GM18511 (cell line): ENCODE measurements around the gene SOX9.
"Not testable (repeated sequence)": the region's sequence is repeated elsewhere in the genome, so short reads cannot be mapped to it uniquely, and the experiment has no call there.

Experiments used
- ATAC-seq: cut with Tn5 transposase; IDR thresholded peaks from one replicate; pipeline ENCODE4 v1.9.1; 2021; ENCODE audit warnings: mild to moderate bottlenecking, moderate library complexity; ENCODE audit not compliant: unreplicated experiment

Gene SOX9

DNA sequence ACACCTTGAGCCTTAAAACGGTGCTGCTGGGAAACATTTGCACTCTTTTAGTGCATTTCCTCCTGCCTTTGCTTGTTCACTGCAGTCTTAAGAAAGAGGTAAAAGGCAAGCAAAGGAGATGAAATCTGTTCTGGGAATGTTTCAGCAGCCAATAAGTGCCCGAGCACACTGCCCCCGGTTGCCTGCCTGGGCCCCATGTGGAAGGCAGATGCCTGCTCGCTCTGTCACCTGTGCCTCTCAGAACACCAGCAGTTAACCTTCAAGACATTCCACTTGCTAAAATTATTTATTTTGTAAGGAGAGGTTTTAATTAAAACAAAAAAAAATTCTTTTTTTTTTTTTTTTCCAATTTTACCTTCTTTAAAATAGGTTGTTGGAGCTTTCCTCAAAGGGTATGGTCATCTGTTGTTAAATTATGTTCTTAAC lies 4.4 kb downstream of the SOX9 start:
- ATAC-seq: no peak

DNA sequence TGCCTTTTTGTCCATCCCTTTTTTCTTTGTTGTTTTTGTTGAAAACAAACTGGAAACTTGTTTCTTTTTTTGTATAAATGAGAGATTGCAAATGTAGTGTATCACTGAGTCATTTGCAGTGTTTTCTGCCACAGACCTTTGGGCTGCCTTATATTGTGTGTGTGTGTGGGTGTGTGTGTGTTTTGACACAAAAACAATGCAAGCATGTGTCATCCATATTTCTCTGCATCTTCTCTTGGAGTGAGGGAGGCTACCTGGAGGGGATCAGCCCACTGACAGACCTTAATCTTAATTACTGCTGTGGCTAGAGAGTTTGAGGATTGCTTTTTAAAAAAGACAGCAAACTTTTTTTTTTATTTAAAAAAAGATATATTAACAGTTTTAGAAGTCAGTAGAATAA lies 4.9 kb downstream of the SOX9 start:
- no peak for ATAC-seq

DNA sequence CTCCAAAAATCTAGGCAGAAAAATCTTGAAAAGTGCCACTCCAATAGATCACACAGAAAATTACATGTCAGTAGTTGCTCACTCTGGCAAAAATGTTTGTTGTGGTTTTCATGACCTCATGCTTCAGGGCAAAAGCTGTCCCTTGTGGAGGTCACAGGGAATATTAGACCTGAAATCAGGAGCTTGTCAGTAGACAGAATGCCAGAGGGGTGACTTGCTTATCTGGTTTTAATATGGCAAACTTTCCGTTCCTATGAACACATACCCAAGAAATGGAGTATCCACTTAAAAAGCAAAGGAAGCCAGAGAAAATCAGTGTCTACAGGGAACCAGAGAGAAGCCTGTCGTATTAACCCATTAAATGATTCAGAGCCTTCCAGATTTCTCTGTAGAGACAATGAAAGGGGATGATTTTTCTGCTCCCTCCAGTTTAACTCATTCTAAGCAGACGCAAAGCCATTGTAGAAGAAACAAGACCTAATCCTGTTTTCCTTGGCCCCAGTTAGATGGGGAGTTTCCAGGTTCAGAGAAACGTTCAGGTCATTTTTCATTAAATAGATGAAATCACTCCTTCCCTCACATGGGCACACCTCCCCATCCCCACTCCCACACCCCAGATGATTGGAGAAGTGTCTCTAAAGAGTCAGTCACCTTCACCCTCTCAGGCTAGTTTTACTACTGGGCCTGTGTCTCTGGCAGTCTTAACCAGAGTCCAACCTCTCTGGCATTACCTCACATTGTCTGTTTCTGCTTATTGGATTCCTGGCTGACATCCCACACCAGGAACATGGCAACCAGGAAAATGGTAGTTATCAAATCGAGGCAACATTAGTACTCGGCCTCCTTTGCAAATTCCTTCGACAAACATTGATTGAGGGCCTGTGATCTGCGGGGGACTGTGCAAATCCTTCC lies 6.0 kb downstream of the SOX9 start:
- ATAC-seq: no peak

DNA sequence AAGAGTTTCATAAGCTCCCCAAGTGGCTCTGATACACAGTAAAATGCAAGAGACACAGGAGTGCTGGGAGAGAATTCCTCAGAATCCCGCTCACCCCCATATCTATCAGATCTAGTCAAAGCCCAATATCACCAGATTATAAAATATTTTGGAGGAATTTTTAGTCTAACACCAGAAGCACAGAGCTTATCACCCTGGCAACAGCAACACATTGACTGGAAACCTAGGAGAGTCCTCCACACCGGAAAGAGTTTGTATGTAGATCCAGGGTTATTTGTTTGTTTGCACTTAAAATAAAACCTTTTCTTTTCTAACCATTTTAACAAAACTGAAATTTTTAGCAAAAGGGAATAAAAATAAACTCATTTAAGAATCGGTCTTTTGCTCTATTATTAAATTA lies 7.2 kb downstream of the SOX9 start:
- no peak for ATAC-seq

DNA sequence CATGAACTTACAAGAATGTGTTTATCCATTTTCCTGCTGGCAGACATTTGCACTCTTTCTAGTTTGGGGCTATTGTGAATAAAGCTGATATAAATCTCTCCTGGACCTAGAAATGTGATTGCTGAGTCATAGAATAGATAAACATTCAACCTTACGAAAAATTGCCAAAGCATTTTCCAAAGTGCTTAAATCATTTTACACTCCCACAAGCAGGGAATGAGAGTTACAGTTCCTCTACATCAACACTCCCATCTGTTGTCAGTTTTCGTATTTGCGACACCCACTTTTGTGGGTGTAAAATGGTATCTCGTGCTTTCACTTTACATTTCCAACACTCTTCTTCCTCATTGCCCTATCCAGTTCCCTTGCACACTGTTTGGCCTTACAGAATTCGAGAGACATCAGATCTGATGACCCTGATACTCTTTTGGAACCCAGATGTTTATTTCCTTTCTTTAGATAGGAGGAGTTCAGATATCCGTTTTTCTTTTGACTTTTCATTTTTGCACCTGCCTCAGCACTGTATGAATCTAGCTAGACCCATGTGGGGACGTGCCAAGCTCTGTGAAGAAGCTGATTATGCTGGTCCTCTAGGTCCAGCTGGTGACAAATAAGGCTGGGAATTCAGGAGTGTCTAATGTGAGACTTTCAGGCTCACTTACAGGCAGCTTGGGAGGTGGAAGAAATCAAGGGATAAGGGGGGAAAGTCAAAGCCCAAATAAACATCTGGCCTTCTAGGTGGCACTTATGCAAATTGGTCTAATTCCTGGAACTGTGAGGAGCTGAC lies 14.0 kb downstream of the SOX9 start:
- no peak for ATAC-seq

DNA sequence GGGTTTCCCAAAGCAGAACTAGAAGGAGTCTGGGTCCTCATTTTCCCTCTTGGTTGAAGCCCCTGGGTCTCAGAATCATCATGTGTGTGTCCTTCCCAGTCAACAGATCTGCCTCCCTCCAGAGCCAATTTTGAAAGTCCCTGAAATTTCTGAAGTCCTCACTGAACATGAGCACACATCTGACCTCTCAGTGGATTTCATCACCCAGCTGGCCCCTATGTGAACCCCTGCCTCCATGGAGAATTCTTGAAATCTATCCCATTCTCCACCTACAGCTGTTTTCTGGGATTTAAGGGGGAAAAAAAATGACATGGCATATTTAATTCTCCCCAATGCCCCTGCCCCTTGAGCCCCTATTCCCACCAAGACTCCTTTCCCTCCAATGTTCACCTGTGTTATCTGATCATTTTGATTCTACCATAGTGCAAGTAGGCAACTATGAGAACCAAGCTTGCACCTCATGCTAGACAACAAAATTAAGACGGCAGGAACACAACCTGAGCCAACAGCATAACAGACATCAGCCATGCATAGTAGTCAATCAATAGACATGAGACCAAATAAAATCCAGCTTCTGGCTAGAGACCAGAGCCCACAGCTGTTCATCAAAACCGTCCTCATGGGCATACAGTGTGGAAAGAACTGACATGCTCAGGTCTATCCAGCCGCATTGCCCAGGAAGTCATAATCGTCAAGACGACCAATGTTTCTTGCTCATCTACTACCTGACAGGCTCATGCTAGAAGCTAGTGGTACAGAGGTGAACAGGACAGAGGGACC lies 14.9 kb downstream of the SOX9 start:
- ATAC-seq: no peak

DNA sequence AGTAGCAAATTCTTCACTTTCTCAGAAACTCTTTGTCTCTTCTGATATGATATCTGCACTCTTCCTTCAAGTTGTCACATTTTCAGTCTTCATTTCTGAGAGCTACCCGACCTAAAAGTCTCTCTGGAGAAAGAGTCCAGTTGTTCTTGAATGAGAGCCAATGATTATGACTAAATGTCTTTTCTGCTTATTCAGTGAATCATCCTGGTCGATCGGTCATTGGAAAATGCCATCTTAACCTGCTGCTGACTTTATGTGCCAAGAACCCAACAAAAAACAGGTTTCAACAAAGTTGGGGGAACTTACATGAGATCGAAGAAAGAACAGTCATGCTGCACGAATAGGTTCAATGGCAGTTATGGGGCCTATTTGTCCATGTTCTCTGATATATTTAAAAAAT lies 15.9 kb downstream of the SOX9 start:
- ATAC-seq: no peak

DNA sequence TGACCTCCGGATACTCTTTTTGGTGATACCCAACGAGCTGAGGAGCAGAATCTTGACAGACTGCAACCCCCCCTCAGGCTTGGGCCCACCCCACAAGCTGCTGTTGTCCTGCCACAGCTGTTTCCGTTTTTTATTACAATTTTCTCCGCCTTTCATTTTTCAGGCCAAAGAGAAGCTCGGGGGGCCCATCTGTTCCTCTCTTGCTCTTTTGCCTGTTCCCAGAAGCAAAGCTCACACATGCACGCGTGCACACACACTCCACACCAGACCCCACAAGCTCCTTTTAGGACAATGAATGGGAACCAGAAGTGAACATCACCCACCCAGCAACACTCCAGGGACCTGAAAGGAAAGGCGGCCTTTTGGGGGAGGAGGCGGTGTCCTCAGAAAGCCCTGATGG lies 16.3 kb downstream of the SOX9 start:
- ATAC-seq: no peak

DNA sequence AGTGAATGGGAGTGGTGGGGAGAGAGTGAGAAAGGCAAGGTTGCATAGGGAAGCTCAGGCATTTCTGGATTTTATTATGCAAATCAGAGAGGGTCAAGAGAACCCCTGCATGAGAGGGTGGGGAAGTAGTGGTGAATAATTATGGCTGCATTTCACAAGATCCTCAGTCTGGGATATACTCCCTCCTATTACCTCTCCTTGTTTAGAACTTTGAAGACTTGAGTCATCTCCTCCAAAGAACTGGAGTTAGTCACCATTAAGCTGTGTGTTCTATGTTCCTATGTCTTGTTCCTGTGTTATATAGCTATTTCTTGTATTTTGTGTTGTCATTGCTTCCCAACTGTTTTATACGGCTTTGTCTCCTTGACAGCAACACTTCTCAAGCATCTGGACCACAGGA lies 18.4 kb downstream of the SOX9 start:
- ATAC-seq: no peak

DNA sequence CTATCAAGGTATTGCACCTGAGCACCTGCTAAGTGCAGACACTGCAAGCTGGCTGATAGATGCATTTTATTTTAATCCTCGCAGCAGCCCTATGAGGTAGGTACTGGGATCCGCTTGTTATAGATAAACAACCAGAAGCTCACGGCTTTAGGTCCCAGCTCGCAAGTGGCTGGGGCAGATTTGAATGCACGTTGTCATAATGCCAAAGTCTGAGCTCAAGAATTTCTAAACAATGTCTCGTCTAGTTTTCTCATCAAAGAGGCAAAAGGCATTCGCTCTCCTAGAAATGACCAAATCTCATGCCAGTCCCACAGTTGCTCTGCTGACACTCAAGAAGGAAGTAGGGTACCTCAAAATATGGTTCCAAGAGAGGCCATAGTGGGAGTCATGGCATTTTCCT lies 20.5 kb downstream of the SOX9 start:
- ATAC-seq: no peak

DNA sequence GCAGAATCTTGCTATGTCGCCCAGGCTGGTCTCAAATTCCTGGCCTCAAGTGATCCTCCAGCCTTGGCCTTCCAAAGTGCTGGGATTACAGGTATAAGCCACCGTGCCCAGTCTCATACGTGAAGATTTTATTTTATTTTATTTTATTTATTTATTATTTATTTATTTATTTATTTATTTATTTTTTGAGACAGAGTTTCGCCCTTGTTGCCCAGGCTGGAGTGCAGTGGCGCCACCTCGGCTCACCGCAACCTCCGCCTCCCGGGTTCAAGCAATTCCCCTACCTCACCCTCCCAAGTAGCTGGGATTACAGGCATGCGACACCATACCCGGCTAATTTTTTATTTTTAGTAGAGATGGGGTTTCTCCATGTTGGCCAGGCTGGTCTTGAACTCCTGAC lies 21.3 kb downstream of the SOX9 start:
- ATAC-seq: not testable (repeated sequence)

DNA sequence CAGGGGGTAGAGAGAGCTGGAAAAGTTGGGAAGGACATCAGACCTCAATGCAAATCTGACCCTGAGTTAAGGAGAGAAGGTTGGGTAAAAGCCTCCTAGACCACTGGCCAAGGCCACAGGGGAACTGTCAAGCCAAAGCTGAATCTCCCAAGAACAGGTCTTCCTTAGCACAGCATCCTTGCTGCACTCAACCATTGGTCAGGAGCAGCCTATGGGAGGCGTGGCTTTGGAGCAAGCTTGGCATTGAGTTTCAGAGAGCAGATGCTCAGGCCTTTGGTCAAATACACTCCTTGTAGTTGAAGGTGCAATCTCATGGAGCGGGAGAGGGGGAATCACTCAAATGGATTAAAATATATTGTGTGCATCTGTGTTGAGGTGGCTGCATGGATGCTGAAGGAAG lies 21.8 kb downstream of the SOX9 start:
- no peak for ATAC-seq

DNA sequence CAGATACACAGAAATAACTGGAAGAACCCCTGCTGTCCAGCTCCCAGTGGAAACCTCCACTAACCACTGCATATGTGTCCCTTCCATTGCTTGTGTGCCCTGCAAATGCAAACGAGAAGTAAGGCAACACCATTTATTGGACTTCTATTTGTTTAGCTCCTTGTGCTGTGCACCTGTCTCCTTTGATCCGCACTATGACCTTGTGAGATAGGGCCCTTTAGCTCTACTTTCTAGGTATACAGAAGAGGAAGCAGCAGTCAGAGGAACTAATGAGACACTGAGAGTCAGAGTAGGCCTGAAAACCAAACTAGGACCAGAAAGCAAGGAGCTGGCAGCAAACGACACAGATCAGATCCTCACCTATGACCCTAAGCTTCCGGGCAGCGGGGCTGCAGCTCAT lies 22.4 kb downstream of the SOX9 start:
- ATAC-seq: no peak

DNA sequence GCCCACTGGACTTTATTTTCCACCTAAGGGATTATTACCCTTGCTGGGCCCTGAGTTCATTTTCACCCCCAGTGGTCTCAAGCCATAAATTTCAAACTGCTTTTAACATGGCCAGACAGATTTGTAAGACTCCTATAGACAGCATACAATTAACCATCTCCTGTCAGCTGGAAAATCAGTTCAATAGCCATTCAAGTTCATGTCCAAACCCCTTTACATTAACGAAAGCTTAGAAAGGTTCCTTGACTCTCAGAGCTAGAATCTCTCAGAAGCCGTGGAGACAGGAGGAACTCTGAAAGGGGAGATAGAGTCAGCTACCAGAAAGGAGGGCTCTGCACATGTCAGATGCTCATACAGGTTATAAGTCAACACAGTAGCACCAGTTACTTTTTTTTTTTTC lies 23.3 kb downstream of the SOX9 start:
- ATAC-seq: no peak

DNA sequence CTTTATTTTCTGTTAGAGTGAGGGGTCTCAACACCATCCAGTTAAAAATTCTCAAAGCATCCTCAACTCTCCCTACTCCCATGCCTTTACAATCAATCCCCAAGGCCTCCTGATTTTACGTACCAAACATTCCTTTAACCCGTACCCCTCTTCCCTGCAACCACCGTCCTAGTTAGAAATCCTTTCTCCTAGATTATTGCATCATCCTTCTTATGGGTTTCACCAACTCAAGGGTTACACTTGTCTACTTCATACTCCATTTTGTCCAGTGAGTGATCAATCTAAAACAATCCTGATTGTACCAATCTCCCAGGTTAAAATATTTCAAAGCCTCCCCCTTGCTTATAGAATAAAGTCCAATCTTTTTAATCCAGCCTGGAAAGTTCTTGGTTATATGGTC lies 24.7 kb downstream of the SOX9 start:
- ATAC-seq: no peak

DNA sequence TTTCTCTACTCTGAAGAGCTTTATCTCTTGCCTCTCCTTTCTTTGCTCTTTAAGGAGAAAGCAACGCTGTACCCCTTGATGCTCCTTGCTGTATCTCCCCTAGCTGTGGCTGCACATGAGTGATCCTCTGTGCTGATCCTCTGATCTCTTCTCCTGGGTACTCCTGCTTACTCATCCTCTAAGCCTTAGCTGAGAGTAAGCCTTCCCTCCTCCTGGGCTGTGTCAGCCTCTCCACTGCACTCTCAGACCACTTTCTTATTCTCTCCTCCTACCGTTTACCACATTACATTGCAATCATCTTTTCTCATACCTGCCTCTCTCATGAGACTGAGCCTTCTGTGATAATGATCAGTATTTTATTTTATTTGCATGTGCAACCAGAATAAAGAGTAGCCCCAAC lies 25.1 kb downstream of the SOX9 start:
- ATAC-seq: no peak

DNA sequence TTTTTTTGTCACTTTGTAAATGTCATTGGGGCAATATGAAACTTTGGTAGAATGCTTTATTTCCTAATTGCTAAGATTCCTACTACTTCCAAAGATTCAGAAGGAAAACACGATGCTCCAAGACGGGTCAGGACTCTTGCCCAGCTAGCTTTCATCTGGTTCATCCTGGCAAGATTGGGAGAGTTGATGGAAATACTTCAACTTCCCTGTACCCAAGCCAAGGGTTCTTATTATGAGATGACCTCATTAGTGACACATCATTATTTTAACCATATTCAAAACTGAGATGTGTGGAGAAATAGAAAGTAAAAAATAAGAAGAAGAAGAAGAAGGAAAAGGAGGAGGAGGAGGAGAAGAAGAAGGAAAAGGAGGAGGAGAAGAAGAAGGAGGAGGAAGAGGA lies 25.6 kb downstream of the SOX9 start:
- ATAC-seq: no peak

DNA sequence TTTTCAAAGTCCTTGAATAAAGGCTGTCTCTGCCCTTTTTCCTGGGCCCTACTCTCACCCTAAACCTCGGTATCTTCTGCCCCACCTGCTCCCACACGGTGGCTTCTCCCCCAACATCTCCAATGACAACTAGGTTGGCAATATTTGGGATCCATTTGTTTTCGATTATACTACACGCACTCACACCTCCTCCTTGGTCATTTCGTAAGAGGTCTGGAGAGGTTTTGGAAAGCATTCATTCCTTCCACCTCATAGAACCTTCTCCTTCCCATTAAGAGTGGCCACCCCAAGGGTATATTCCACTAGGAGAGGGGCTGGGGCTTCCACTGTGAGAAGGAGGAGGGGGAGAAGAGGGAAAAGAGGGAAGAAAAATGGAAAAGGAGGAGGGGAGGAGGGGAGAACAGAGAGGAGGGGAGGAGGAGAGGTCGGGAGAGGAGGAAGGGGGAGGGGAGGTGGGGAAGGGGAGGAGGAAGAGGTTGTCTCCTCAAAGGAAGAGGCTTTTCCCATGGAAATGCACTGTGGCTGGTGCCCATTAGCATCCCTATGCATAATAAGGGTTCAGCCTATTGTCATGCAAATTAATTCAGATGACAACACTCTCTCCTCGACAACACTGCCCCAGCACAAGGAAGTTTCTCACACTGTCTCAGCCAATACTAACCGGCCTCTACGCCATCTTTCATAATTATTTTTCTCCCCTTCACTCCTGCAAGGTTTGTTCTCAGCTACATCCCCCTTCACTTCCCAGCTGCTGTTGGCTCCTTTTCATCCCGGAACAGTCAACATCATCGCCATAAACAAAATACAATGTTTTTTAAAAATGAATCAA lies 30.0 kb downstream of the SOX9 start:
- ATAC-seq: no peak

DNA sequence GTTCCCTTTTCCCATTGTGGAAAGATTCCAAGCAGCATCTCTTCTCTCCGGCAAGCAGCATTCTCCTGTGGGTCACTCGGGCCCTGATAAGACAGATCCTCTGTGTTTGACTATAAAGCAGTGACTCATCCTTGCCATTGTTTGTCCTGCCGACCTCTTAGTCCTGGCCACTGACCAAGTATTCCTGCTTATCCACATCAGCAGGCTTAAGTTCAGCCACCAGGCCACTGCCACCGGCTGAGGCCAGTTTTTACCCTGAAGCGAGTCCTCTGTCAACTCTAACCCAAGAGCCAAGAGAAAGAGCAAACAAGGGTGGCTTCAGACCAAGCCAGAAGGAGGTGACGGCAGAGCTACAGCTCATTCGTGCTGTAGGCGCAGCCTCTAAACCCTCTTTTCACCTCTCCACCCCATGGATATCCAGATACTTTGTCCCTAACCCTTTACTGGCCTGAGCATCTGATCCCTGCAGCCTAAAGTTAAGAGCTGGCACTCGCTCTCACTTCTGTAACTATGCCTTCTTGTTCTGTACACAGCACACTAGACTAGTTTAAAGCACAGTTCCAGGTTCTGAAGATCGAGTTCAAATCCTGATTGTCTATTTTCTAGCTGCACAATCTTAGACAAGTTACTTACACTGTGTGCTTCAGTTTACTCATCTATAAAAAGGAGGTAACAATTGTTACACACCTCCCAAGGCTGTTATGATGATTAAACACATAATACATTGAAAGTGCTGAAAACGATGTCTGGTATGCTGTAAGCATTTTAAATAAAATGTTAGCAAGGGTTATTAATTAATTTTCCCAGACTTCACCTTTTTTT lies 31.0 kb downstream of the SOX9 start:
- no peak for ATAC-seq
